ENCODE data around the gene KRTAP10-3.

The KRTAP10-3 gene

DNA sequence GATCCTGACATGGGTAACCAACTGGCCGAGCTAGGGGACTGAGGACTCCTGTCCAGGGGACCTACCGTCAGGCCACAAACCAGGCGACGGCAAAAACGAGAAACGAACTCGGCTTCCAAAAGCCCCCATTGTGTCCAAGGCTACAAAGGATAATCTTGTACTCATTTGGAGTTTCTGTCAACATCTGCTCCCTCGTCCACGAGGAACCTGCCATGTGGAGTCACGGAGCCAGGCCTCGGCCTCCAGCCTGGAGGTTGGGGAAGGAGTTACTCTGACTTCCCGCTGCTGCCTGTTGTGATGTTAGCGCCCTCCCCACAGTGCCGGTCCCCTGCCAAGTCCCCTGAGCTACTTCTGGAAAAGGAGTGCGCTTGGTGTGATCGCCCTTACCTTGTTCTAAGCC is 25.9 kb downstream of the KRTAP10-3 start:
- TF ChIP-seq, protein P1, sequence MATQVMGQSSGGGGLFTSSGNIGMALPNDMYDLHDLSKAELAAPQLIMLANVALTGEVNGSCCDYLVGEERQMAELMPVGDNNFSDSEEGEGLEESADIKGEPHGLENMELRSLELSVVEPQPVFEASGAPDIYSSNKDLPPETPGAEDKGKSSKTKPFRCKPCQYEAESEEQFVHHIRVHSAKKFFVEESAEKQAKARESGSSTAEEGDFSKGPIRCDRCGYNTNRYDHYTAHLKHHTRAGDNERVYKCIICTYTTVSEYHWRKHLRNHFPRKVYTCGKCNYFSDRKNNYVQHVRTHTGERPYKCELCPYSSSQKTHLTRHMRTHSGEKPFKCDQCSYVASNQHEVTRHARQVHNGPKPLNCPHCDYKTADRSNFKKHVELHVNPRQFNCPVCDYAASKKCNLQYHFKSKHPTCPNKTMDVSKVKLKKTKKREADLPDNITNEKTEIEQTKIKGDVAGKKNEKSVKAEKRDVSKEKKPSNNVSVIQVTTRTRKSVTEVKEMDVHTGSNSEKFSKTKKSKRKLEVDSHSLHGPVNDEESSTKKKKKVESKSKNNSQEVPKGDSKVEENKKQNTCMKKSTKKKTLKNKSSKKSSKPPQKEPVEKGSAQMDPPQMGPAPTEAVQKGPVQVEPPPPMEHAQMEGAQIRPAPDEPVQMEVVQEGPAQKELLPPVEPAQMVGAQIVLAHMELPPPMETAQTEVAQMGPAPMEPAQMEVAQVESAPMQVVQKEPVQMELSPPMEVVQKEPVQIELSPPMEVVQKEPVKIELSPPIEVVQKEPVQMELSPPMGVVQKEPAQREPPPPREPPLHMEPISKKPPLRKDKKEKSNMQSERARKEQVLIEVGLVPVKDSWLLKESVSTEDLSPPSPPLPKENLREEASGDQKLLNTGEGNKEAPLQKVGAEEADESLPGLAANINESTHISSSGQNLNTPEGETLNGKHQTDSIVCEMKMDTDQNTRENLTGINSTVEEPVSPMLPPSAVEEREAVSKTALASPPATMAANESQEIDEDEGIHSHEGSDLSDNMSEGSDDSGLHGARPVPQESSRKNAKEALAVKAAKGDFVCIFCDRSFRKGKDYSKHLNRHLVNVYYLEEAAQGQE (IDR thresholded peaks at IDR 0.05; ENCODE audit: insufficient replicate concordance, low read depth) = no peak
- TF ChIP-seq, protein P2, sequence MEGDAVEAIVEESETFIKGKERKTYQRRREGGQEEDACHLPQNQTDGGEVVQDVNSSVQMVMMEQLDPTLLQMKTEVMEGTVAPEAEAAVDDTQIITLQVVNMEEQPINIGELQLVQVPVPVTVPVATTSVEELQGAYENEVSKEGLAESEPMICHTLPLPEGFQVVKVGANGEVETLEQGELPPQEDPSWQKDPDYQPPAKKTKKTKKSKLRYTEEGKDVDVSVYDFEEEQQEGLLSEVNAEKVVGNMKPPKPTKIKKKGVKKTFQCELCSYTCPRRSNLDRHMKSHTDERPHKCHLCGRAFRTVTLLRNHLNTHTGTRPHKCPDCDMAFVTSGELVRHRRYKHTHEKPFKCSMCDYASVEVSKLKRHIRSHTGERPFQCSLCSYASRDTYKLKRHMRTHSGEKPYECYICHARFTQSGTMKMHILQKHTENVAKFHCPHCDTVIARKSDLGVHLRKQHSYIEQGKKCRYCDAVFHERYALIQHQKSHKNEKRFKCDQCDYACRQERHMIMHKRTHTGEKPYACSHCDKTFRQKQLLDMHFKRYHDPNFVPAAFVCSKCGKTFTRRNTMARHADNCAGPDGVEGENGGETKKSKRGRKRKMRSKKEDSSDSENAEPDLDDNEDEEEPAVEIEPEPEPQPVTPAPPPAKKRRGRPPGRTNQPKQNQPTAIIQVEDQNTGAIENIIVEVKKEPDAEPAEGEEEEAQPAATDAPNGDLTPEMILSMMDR (IDR thresholded peaks at IDR 0.05; ENCODE audit: insufficient read depth, low read length) = no peak
- TF ChIP-seq GABPA (IDR thresholded peaks at IDR 0.05; ENCODE audit: low read depth) = no peak
- H3K27ac ChIP-seq (replicated peaks) = no peak overlapping the region
- no peak for DNase-seq (ENCODE audit: low read depth in 1 of 2, low spot score in 1 of 2)
- H3K4me3 ChIP-seq (replicated peaks; ENCODE audit: insufficient read depth, low read length) = no peak overlapping the region
- no peaks in the 10 kb centered on the region for H3K27me3 ChIP-seq (ENCODE audit: insufficient read depth, poor library complexity, severe bottlenecking)

DNA sequence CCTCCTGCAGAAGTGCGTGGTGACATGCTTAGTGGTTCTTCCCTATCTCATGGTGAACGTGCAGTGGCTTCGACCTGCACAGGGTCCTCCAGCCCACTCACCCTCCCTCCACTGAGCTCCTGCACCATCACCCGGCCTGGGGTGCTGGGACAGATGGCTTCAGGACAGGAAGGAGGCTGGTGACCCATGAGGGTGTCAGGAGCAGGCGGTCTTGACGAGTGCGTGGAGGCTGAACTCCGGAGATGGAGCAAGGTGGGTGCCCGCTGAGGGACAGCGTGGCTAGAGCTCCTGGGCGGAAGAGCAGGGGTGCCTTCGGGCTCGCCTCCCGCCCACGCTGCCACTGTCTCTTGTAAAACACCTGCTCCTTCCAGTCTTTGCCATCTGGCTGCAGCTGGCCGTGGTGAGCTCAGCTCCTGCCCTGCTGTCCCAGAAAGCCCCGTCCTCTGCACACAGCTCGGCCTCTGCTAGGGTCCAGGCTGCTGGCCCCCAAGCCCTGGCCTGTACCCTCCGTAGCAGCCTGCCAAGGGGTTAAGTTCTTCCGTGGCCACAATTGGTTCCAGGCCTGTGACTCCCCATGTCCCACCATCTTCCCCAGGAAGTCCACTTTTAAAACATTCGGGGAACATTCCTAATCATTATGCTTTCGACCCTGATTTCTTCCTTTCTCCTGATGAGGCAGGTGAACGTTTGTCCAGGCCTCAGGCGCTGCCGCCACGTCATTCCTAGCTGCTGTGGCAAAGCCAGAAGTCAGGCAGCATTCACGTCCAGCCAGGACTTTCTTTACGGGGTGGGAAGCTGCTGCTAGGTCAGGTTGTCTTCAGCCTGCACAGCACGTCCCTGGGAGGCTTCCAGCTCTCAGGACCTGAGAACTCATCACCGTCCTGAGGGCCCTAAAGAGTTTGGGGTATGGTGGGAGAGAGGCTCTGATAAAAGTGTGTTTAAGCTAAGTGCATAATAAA is 26.7 kb downstream of the KRTAP10-3 start:
- no peak overlapping the region for H3K4me3 ChIP-seq (replicated peaks; ENCODE audit: insufficient read depth, low read length)
- TF ChIP-seq SPI1 (IDR thresholded peaks at IDR 0.05; ENCODE audit: borderline replicate concordance, low read depth) (no peak), GABPA (IDR thresholded peaks at IDR 0.05; ENCODE audit: low read depth) (no peak), POLR2AphosphoS5 (IDR thresholded peaks at IDR 0.05; ENCODE audit: low read depth) (no peak)
- TF ChIP-seq, protein P1 (IDR thresholded peaks at IDR 0.05; ENCODE audit: insufficient replicate concordance, low read depth) = no peak
- TF ChIP-seq, protein P2 (IDR thresholded peaks at IDR 0.05; ENCODE audit: insufficient read depth, low read length) = no peak
- no peak overlapping the region for H3K27ac ChIP-seq (replicated peaks)
- DNase-seq (ENCODE audit: low read depth in 1 of 2, low spot score in 1 of 2) = no peak
- no peaks in the 10 kb centered on the region for H3K27me3 ChIP-seq (ENCODE audit: insufficient read depth, poor library complexity, severe bottlenecking)

DNA sequence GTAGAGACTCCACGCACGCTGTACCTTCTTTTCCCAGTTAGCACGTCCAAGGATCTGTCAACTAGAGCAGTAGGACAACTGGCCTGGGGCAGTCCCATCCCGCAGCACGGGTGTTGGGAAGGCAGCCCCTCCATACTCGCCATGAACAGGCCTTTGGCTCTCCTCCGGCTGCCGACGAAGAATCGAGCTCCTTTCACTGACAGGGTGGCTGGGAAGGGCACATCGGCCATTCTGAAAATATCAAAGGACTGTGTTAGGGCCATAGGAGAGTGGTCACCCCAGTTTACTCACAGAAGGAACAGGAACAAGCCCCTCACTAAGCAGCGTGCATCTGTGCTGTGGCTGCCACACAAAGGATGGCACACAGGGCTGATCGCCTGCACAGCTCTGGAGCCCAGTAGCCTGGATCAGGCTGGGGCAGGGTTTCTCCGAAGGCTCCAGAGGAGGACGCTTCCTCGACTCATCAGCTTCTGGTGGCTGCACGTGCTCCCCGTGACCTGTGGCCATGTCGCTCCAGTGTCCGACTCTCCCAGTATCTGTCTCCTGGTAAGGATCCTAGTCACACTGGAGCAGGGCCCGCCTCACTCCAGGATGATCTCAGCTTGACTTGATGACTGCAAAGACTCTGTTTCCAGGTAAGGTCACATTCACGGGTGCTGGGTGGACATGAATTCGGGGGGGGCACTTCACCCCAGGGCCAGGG is 27.5 kb downstream of the KRTAP10-3 start:
- no peak overlapping the region for H3K27ac ChIP-seq (replicated peaks)
- DNase-seq (ENCODE audit: low read depth in 1 of 2, low spot score in 1 of 2) = no peak
- no peak overlapping the region for H3K4me3 ChIP-seq (replicated peaks; ENCODE audit: insufficient read depth, low read length)
- TF ChIP-seq, protein P1 (IDR thresholded peaks at IDR 0.05; ENCODE audit: insufficient replicate concordance, low read depth) = no peak
- TF ChIP-seq POLR2AphosphoS5 (IDR thresholded peaks at IDR 0.05; ENCODE audit: low read depth) (no peak), GABPA (IDR thresholded peaks at IDR 0.05; ENCODE audit: low read depth) (no peak), SPI1 (IDR thresholded peaks at IDR 0.05; ENCODE audit: borderline replicate concordance, low read depth) (no peak)
- TF ChIP-seq, protein P2 (IDR thresholded peaks at IDR 0.05; ENCODE audit: insufficient read depth, low read length) = no peak
- no peaks in the 10 kb centered on the region for H3K27me3 ChIP-seq (ENCODE audit: insufficient read depth, poor library complexity, severe bottlenecking)

Data from HL-60 (cell line).